NCI-H1092 treated with DMSO at 0.1 percent for 48 hours (cell line): ENCODE data around the gene LRRC37B.
A peak's percentile ranks its signal among the peaks of the same experiment; 100 is the strongest.
"Not testable (repeated sequence)": the region's sequence is repeated elsewhere in the genome, so short reads cannot be mapped to it uniquely, and the experiment has no call there.

Experiments used
- DNase-seq: peaks from one replicate; lab custom pipeline; 2025; lab: John Stamatoyannopoulos, UW

Gene LRRC37B

GRCh38 chr17:32006957-32007462, at the start of gene LRRC37B:
LRRC37B (plus strand) TSS chr17:32007383; CDS start chr17:32021393, 14,010 bp downstream.
- DNase-seq: peak; percentile 80

- DNase-seq: not testable (repeated sequence)
Observed at GRCh38 chr17:31964131-31964530, 43.1 kb upstream of the LRRC37B start.

- DNase-seq: no peak
Observed at GRCh38 chr17:31967648-31968047, 39.5 kb upstream of the LRRC37B start.

DNA sequence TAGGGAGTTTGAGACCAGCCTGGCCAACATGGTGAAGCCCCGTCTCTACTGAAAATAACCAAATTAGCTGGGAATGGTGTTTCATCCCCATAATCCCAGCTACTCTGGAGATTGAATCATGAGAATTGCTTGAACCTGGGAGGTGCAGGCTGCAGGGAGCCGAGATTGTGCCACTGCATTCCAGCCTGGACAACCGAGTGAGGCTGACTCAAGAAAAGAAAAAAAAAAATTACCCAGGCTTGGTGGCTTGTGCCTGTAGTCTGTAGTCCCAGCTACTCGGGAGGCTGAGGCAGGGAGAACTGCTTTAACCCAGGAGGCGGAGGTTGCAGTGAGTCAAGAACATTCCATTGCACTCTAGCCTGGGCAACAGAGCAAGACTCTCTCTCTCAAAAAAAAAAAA, 36.8 kb upstream of the LRRC37B start:
- DNase-seq: not testable (repeated sequence)

GRCh38 chr17:31974269-31975071, 32.7 kb upstream of the LRRC37B start:
- DNase-seq: not testable (repeated sequence)

DNA sequence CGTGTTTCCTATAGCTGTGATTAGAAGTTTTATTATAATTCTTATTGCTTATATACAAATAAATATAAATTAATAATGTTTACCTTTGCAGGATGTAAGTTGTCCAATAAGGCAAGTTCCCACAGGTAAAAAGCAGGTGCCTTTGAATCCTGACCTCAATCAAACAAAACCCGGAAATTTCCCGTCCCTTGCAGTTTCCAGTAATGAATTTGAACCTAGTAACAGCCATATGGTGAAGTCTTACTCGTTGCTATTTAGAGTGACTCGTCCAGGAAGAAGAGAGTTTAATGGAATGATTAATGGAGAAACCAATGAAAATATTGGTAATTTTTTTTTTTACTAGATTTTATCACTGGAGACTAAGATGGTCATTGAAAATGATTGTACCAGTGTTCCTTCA, 31.8 kb upstream of the LRRC37B start:
- not testable (repeated sequence) for DNase-seq

DNA sequence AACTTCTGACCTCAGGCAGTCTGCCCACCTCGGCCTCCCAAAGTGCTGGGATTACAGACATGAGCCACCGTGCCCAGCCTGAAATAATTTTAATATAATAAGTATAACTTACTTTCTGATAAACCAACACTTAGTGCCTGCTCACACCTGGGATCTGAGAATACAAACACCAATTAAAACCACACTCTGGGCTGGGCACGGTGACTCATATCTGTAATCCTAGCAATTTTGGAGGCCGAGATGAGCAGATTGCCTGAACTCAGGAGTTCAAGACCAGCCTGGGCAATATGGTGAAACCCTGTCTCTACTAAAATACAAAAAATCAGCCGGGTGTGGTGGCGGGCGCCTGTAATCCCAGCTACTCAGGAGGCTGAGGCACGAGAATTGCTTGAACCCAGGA, 15.4 kb upstream of the LRRC37B start:
- DNase-seq: not testable (repeated sequence)

GRCh38 chr17:31997005-31997404, 10.2 kb upstream of the LRRC37B start:
- no peak for DNase-seq

- DNase-seq: peak; percentile 58
Observed at GRCh38 chr17:32007463-32008298, 498 bp downstream of the LRRC37B start.

GRCh38 chr17:32009262-32009542, 2.0 kb downstream of the LRRC37B start:
- DNase-seq: no peak

- DNase-seq: no peak
Observed at GRCh38 chr17:32010114-32010513, 2.9 kb downstream of the LRRC37B start.

GRCh38 chr17:32015245-32016013, 8.2 kb downstream of the LRRC37B start:
- peak; percentile 80 for DNase-seq

DNA sequence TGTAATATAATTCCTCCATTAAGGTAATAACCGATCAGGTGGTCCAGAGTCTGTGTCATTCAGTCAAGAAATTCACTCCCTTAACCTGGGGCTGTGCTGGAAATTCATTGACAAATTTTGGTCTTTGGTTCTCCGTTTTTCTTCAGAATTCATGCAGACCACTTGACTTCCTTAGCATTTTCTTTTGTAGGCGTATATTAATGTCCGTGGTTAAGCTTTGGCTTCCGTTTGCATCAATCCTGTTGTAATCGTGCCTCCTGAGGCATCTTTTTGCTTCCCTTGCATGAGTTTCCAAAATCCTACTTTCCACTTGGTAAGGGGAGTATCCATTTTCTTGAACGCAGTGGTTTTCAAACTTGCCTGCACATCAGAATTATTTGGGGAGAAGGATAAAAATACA, 9.0 kb downstream of the LRRC37B start:
- DNase-seq: no peak

GRCh38 chr17:32019228-32019627, 12.0 kb downstream of the LRRC37B start:
- DNase-seq: no peak

- no peak for DNase-seq
Observed at GRCh38 chr17:32020943-32021614, 13.9 kb downstream of the LRRC37B start.

GRCh38 chr17:32021615-32021955, 14.4 kb downstream of the LRRC37B start:
- no peak for DNase-seq

DNA sequence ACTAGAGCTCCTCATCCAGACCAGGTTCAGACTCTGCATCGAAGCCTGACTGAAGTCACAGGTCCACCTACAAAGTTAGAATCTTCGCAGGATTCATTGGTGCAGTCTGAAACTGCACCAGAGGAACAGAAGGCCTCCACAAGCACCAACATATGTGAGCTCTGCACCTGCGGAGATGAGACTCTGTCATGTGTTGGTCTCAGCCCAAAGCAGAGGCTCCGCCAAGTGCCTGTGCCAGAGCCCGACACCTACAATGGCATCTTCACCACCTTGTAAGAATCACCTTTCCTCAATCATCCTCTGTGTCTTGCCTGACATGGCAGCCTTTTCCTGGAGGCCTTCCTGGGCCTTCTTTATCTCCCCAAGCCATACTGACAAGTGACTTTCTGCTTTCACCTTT, 15.4 kb downstream of the LRRC37B start:
- DNase-seq: not testable (repeated sequence)

GRCh38 chr17:32027271-32027670, 20.1 kb downstream of the LRRC37B start:
- not testable (repeated sequence) for DNase-seq

DNA sequence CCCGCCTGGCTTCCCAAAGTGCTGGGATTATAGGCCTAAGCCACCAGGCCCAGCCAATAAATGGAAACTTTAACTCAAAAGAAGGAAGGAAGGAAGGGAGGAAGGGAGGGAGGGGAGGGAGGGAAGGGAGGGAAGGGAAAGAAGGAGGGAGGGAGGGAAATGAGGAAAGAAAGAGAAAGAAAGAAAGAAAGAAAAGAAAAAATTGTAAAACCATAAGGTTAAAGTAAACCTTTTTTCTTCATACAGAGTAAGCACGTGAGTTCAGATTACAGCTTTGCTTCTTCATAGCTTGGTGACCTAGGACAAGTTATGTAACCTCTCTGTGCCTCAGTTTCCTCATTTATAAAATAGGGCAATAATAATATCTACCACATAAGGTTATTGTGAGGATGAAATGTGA, 26.0 kb downstream of the LRRC37B start:
- DNase-seq: no peak

DNA sequence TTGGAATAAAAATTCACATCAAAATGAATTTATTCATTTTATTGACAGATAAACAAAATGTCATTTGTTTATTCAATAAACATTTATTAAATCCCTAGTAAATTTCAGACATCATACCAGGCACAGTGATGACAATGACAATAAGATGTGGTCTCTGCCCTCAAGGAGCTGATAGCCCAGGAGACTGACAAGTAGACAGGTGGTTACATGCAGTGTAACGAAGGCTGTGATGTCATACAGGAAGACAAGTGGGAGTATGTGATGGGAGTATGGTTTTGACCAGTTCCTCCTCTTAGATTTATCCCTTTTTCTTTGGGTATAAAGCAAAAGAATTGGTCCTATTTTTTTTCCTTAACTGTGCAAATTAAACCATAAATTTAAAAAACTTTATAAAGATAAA, 26.6 kb downstream of the LRRC37B start:
- not testable (repeated sequence) for DNase-seq

DNA sequence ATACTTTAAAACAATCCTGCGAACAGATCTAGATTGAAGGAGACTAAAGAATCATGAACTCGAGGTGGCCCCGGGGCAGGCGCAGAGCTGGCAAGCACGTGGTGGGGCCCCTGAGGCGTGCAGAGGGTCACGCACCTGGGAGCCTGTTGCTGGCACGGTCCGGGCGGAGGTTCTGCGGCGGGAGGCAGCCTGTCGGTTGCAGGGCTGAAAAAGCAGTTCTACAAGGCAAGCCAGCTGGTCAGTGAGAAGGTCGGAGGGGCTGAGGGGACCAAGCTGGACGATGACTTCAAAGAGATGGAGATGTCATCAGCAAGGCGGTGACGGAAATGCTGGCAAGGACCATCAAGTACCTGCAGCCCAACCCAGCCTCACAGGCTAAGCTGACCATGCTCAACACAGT, 33.1 kb downstream of the LRRC37B start:
- not testable (repeated sequence) for DNase-seq
